Stomach (tissue), 9 donors: Measurements from ENCODE around the gene ACTL10. TPM values are rescaled to one million over a fixed set of nuclear protein-coding genes. Genes with fewer than 3 reads are reported as not detected.

Experiments
- DNase-seq, 2 donors: peaks; one replicate each; pipeline versions ENCODE4 v3.0.0 to v3.0.0-alpha.2; 2013 to 2019
- H3K27ac ChIP-seq, 5 donors: fragments of 200-600 bp in 4 of 5; sonication (generic) in 4 of 5; one replicate each; pipeline ENCODE4 v1.5.1; 2013 to 2019; ENCODE audit warnings: mild to moderate bottlenecking in 1 of 5, moderate library complexity in 1 of 5
- H3K27me3 ChIP-seq, 3 donors: fragments of 200-600 bp; sonication (generic); one replicate each; pipeline ENCODE4 v1.5.1; 2017 to 2019; ENCODE audit warnings: mixed run types in 1 of 3
- H3K36me3 ChIP-seq, 4 donors: fragments of 200-600 bp; sonication (generic); 1 replicate in 3 of 4; 2 replicates in 1 of 4; pipeline ENCODE4 v1.5.1; 2016 to 2019
- H3K4me1 ChIP-seq, 4 donors: fragments of 200-600 bp; sonication (generic); one replicate each; pipeline ENCODE4 v1.5.1; 2016 to 2019
- H3K4me3 ChIP-seq, 4 donors: fragments of 200-600 bp; sonication (generic) in 3 of 4; one replicate each; pipeline ENCODE4 v1.5.1; 2016 to 2019; ENCODE audit warnings: mild to moderate bottlenecking in 1 of 4
- H3K9me3 ChIP-seq, 4 donors: fragments of 200-600 bp; sonication (generic); one replicate each; pipeline ENCODE4 v1.5.1; 2016 to 2019
- CTCF ChIP-seq, 7 experiments: fragments of 450-650 bp in 4 of 7; fragments of 200-600 bp in 3 of 7; sonication (generic) in 3 of 7; IDR thresholded peaks; one replicate each; pipeline ENCODE4 v1.5.1; 2016 to 2019; ENCODE audit warnings: antibody characterized with exemption in 7 of 7, control low read depth in 2 of 7, mild to moderate bottlenecking in 1 of 7
- EP300 ChIP-seq: sonication (generic); formaldehyde crosslinking; IDR thresholded peaks from one replicate; pipeline ENCODE4 v1.6.1; 2017; ENCODE audit warnings: antibody characterized with exemption
- POLR2A ChIP-seq, 4 donors: fragments of 450-650 bp; IDR thresholded peaks; one replicate each; pipeline ENCODE4 v1.6.1; 2016; ENCODE audit warnings: antibody characterized with exemption in 4 of 4, control low read depth in 2 of 4, mild to moderate bottlenecking in 1 of 4, moderate library complexity in 1 of 4
- POLR2AphosphoS5 ChIP-seq, 3 donors: sonication (generic); formaldehyde crosslinking; IDR thresholded peaks; one replicate each; pipeline ENCODE4 v1.6.1; 2016; ENCODE audit warnings: antibody characterized with exemption in 3 of 3
- WGBS, 5 donors: extraction: QIAGEN DNeasy Blood & Tissue Kit in 3 of 5; methylation state at CpG; one replicate each; pipeline versions ENCODE4 v1.1.5 to v1.1.7; 2013 to 2018; 5-methylcytosine and 5-hydroxymethylcytosine counted together
- intact Hi-C: fragments of 100-400 bp; cut with DNase I; formaldehyde crosslinking; loops from one replicate; pipeline ENCODE4 v1.15.1; 2023; ENCODE audit warnings: low total_unique reads
- polyA plus RNA-seq, 3 donors: library from polyadenylated mRNA; stranded (reverse); fragments of 200-250 nt; gene quantifications; one replicate each; pipeline ENCODE4 v1.2.3, GENCODE V29; 2013
- total RNA-seq, 5 donors: library from RNA; depleted of rRNA; stranded (reverse); fragments of >200 nt; gene quantifications; one replicate each; pipeline versions ENCODE4 v1.1.0 to v1.2.3, GENCODE V29; 2014 to 2016
- donor health status: healthy with polysubstance abuse.
- donor health status: Bipolar disorder and iron deficiency.
- donor health status: healthy.

The ACTL10 gene
- total and polyA plus RNA-seq, 8 donors = 1.1 to 12.3 (median 1.4) TPM; not detected in 1

DNA sequence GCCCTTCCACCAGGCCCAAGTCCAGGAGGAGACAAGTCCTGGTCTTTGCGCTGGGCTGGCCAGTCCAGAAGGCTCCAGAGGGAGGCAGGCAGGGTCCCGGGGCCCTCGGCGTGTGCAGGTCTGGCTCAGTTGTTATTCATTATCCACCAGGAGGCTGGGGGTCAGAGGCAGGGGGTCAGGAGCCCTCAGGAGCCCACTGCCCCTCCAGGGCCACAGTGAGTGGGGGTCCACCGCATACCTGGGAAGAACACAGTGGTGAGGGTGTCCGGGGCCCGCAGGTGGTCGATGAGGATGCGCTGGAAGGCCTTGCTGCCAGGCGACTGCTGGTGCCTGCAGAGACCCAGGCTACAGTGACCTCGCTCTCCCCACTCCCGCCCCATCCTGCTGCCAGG is 9.0 kb upstream of the ACTL10 start:
- WGBS, 5 donors = 91 to 99% (median 96%) methylated on average over 6 to 12 of the region's 12 CpGs
- peaks cover 27 to 48% (median 42%) of the 10 kb centered on the region in 4 donors for H3K36me3 ChIP-seq
- peak in 1 of 2 donors; percentile 5 for DNase-seq
- H3K9me3 ChIP-seq = no peaks in the 10 kb centered on the region
- no peak overlapping the region for H3K27ac ChIP-seq
- no peaks in the 10 kb centered on the region for H3K27me3 ChIP-seq
- intact Hi-C loops = loop anchor here (5.0 kb wide), 1 partner anchor 205 kb away; no protein-coding TSS in a partner anchor
- peaks cover 27 to 36% (median 33%) of the 10 kb centered on the region in 4 donors for H3K4me1 ChIP-seq
- TF ChIP-seq CTCF (IDR thresholded peaks at IDR 0.05) (no peak), POLR2AphosphoS5 (IDR thresholded peaks at IDR 0.05) (no peak)
- H3K4me3 ChIP-seq = no peak overlapping the region

- 91 to 98% (median 96%) methylated on average over 4 to 8 of the region's 8 CpGs for WGBS, 5 donors
- Histone ChIP-seq H3K4me3 (no peak overlapping the region), H3K4me1 (peaks cover 19 to 35% (median 32%) of the 10 kb centered on the region in 4 donors), H3K36me3 (peaks cover 27 to 48% (median 42%) of the 10 kb centered on the region in 4 donors), H3K9me3 (no peaks in the 10 kb centered on the region), H3K27me3 (no peaks in the 10 kb centered on the region), H3K27ac (no peak overlapping the region)
- intact Hi-C loops = loop anchor here (5.0 kb wide), 1 partner anchor 206 kb away; no protein-coding TSS in a partner anchor
- TF ChIP-seq EP300 = no peak
- no peak for TF ChIP-seq POLR2A (IDR thresholded peaks at IDR 0.05)
- peak in 1 of 2 donors; percentile 8 for DNase-seq
Measured at GRCh38 chr20:33658510-33658909, 8.2 kb upstream of the ACTL10 start.

DNA sequence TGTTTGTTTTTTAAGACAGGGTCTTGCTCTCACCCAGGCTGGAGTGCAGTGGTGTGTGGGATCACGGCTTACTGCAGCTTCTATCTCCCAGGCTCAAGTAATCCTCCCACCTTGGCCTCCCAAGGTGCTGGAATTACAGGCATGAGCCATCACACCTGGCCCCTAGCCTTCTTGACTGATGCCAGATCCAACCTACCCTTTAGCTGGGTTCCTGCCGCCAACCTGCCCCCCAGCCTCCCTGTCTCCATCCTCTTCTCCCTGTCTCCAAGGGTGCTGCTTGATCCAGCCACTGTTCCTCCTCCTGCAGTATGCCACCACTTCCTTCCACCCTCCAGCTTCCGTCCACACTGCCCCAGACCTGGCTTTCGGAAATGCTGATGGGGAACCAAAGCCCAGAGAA is 7.8 kb upstream of the ACTL10 start:
- intact Hi-C loops = loop anchor here (5.0 kb wide), 1 partner anchor 207 kb away; no protein-coding TSS in a partner anchor

DNA sequence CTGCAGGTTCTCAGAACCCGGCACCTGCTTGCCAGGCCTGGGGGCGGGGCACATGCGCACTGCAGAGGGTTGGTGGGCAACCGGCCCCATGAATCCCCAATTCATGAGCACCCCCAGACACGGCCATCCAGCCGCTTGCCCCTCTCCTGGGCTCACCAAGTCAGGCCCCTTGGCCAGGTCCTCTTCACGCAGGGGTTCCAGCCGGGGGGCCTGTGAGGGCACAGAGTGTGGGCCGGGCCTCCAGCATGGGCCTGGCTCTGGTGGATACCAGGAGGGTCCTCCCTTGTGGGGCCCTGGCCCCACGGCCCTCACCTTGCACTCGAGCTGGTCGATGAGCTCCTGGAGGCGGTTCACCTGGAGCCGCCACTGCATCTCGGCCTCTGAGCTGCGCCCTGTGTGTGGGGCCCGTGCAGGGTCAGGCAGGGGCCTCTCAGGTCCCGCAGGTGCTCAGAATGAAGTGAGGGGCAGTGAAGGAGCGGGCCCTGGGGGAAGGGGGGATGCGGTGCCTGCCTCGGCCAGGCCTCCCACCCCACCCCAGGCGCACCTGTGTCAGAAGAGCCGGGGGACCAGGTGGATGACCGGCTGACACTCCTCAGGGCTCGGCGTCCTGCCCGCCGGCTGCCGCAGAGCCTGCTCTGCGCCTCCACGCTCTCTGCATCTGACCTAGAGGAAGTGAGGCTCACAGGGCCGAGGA is 7.3 kb upstream of the ACTL10 start:
- peaks cover 16 to 33% (median 31%) of the 10 kb centered on the region in 4 donors for H3K4me1 ChIP-seq
- peaks cover 27 to 48% (median 42%) of the 10 kb centered on the region in 4 donors for H3K36me3 ChIP-seq
- no peak for TF ChIP-seq EP300
- no peak for TF ChIP-seq POLR2A (IDR thresholded peaks at IDR 0.05)
- TF ChIP-seq CTCF (IDR thresholded peaks at IDR 0.05) = no peak
- no peak for TF ChIP-seq POLR2AphosphoS5 (IDR thresholded peaks at IDR 0.05)
- intact Hi-C loops = loop anchor here (5.0 kb wide), 1 partner anchor 207 kb away; no protein-coding TSS in a partner anchor
- H3K4me3 ChIP-seq = no peak overlapping the region
- 93 to 100% (median 94%) methylated on average over 3 to 32 of the region's 32 CpGs for WGBS, 5 donors
- H3K9me3 ChIP-seq = no peaks in the 10 kb centered on the region
- H3K27ac ChIP-seq = no peak overlapping the region
- peak in 1 of 2 donors; percentile 7 for DNase-seq
- H3K27me3 ChIP-seq = no peaks in the 10 kb centered on the region

More for the DNA sequence above, 7.8 kb upstream of the ACTL10 start:
- Histone ChIP-seq H3K9me3 (no peaks in the 10 kb centered on the region), H3K4me1 (peaks cover 16 to 33% (median 31%) of the 10 kb centered on the region in 4 donors), H3K4me3 (no peak overlapping the region), H3K27me3 (no peaks in the 10 kb centered on the region), H3K36me3 (peaks cover 27 to 48% (median 42%) of the 10 kb centered on the region in 4 donors), H3K27ac (no peak overlapping the region)
- DNase-seq = no peak
- TF ChIP-seq CTCF (IDR thresholded peaks at IDR 0.05) (no peak), POLR2AphosphoS5 (IDR thresholded peaks at IDR 0.05) (no peak), POLR2A (IDR thresholded peaks at IDR 0.05) (no peak), EP300 (no peak)
- whole genome bisulfite sequencing, 5 donors = 93 to 100% (median 97%) methylated on average over 4 of the region's 4 CpGs
